GM12878 (cell line): ENCODE measurements around the gene CTNNA2. TPM values are rescaled to one million over a fixed set of nuclear protein-coding genes. Genes with fewer than 3 reads are reported as not detected.

Experiments
- ATAC-seq: fragments of 200-7000 bp; cut with Tn5 transposase; 3 replicates; pipeline ENCODE4 v1.9.1; 2020; ENCODE audit warnings: mild to moderate bottlenecking, moderate library complexity
- BruUV-seq: library from RNA; stranded (reverse); fragments of 400-500 nt; replicated peaks from 2 replicates; lab custom pipeline; 2021; lab: Mats Ljungman, UMichigan
- CTCF ChIA-PET: fragments of 300-600 bp; sonication (Branson Sonifier 250); formaldehyde crosslinking; extraction: SDS; loops from one replicate; lab custom pipeline; 2021; ENCODE audit warnings: inconsistent platforms; lab: Yijun Ruan, JAX
- POLR2A ChIA-PET: fragments of 350-600 bp; formaldehyde crosslinking; extraction: SDS; loops from one replicate; lab custom pipeline; 2021; ENCODE audit warnings: inconsistent platforms; lab: Charles Lee
- RAD21 ChIA-PET: fragments of 300-600 bp; sonication (Branson Sonifier 250); formaldehyde crosslinking; loops from one replicate; lab custom pipeline; 2023; ENCODE audit warnings: antibody characterized with exemption; ENCODE audit not compliant: unreplicated experiment; lab: Charles Lee
- SMC1A ChIA-PET: fragments of 300-600 bp; sonication (Branson Sonifier 250); formaldehyde crosslinking; loops from one replicate; lab custom pipeline; 2023; ENCODE audit not compliant: unreplicated experiment, uncharacterized antibody; lab: Charles Lee
- DNase-seq: peaks from one replicate; pipeline ENCODE4 v3.0.0-alpha.2; 2011; ENCODE audit warnings: low read depth, low spot score
- FAIRE-seq: peaks from 3 replicates; lab custom pipeline; 2011; peaks lifted over from hg19 to GRCh38; lab: Jason Lieb, UNC
- H2AFZ ChIP-seq: 2 replicates; pipeline ENCODE4 v1.6.0; 2011; ENCODE audit warnings: low read depth, low read length, control low read depth; ENCODE audit not compliant: control insufficient read depth
- H3K27ac ChIP-seq: 2 replicates; pipeline ENCODE4 v1.5.1; 2011; ENCODE audit warnings: control low read depth; ENCODE audit not compliant: control insufficient read depth, insufficient read depth
- H3K27me3 ChIP-seq, 2 experiments: replicated peaks in 1 of 2; 2 replicates each; pipeline versions ENCODE4 v1.6.0 to v1.6.1; 2011; ENCODE audit warnings: low read length in 1 of 2; ENCODE audit not compliant: control insufficient read depth in 2 of 2, insufficient read depth in 2 of 2
- H3K36me3 ChIP-seq, 2 experiments: 2 replicates each; pipeline ENCODE4 v1.5.1; 2011; ENCODE audit warnings: low read length in 1 of 2; ENCODE audit not compliant: control insufficient read depth in 2 of 2, insufficient read depth in 2 of 2
- H3K4me1 ChIP-seq: 2 replicates; pipeline ENCODE4 v1.6.1; 2011; ENCODE audit warnings: mild to moderate bottlenecking, low read length, moderate library complexity, mixed read lengths; ENCODE audit not compliant: control insufficient read depth, insufficient read depth
- H3K4me2 ChIP-seq: 2 replicates; pipeline ENCODE4 v1.6.0; 2011; ENCODE audit warnings: control low read depth; ENCODE audit not compliant: control insufficient read depth, insufficient read depth
- H3K4me3 ChIP-seq: fragments of 200-600 bp; sonication (generic); 2 replicates; pipeline ENCODE4 v1.5.1; 2016
- H3K79me2 ChIP-seq: 2 replicates; pipeline ENCODE4 v1.6.0; 2011; ENCODE audit warnings: low read length; ENCODE audit not compliant: control insufficient read depth, insufficient read depth
- H3K9ac ChIP-seq: 2 replicates; pipeline ENCODE4 v1.8.0; 2011; ENCODE audit warnings: low read length, control low read depth, mixed read lengths; ENCODE audit not compliant: control insufficient read depth, insufficient read depth
- H3K9me3 ChIP-seq: replicated peaks from 3 replicates; pipeline ENCODE4 v1.5.1; 2011; ENCODE audit warnings: mild to moderate bottlenecking, low read length; ENCODE audit not compliant: control insufficient read depth, insufficient read depth
- H4K20me1 ChIP-seq: 2 replicates; pipeline ENCODE4 v1.6.0; 2011; ENCODE audit not compliant: control insufficient read depth, insufficient read depth
- BHLHE40 ChIP-seq, 2 experiments: fragments of 450-650 bp in 1 of 2; IDR thresholded peaks; 2 replicates each; pipeline ENCODE4 v1.6.1; 2011 to 2017; ENCODE audit warnings: low read depth in 2 of 2, borderline replicate concordance in 1 of 2, improper control_type of control experiment in 1 of 2, low read length in 1 of 2, mild to moderate bottlenecking in 1 of 2
- EGR1 ChIP-seq, 2 experiments: IDR thresholded peaks; 1 replicate in 1 of 2; 2 replicates in 1 of 2; pipeline ENCODE4 v1.6.1; 2011 to 2012; ENCODE audit warnings: low read depth in 2 of 2, low read length in 2 of 2, borderline replicate concordance in 1 of 2, mild to moderate bottlenecking in 1 of 2, moderate library complexity in 1 of 2
- IRF4 ChIP-seq: IDR thresholded peaks from 2 replicates; pipeline ENCODE4 v1.6.1; 2011; ENCODE audit warnings: low read depth, low read length
- KDM1A ChIP-seq: fragments of 200-600 bp; sonication (generic); IDR thresholded peaks from 2 replicates; pipeline ENCODE4 v1.6.1; 2016; ENCODE audit warnings: borderline replicate concordance
- NR2F1 ChIP-seq: fragments of 450-650 bp; conservative IDR thresholded peaks from 2 replicates; pipeline ENCODE4 v1.6.1; 2017; ENCODE audit warnings: mild to moderate bottlenecking
- POLR2AphosphoS2 ChIP-seq: IDR thresholded peaks from 2 replicates; pipeline ENCODE4 v1.6.1; 2011; ENCODE audit warnings: low read depth, mild to moderate bottlenecking, low read length, improper control_type of control experiment, moderate library complexity
- SREBF1 ChIP-seq: IDR thresholded peaks from 2 replicates; pipeline ENCODE4 v1.6.1; 2012; ENCODE audit warnings: mild to moderate bottlenecking, low read length
- STAT3 ChIP-seq: IDR thresholded peaks from 2 replicates; pipeline ENCODE4 v1.6.1; 2011; ENCODE audit warnings: low read depth, low read length, improper control_type of control experiment
- YY1 ChIP-seq: IDR thresholded peaks from 2 replicates; pipeline ENCODE4 v1.6.1; 2011; ENCODE audit warnings: low read depth, mild to moderate bottlenecking, low read length
- WGBS: methylation state at CpG from one replicate; pipeline ENCODE4 v1.1.6; 2016; ENCODE audit warnings: low lambda C conversion rate; ENCODE audit not compliant: insufficient replicate concordance, insufficient coverage; ENCODE audit errors: missing lambda C conversion rate; 5-methylcytosine and 5-hydroxymethylcytosine counted together
- in situ Hi-C: fragments of 300-500 bp; cut with MboI; formaldehyde crosslinking; loops from 9 replicates; pipeline ENCODE4 v1.14.3; 2018; ENCODE audit warnings: mixed read lengths
- intact Hi-C: fragments of 100-400 bp; cut with micrococcal nuclease; formaldehyde crosslinking; loops from one replicate; pipeline ENCODE4 v1.14.2; 2022; ENCODE audit not compliant: unreplicated experiment
- polyA plus RNA-seq, 11 experiments: library from polyadenylated mRNA; depleted of rRNA in 4 of 11; unstranded in 6 of 11; stranded (reverse) in 5 of 11; fragments of >200 nt; fragmentation: Nextera tagmentation in 4 of 11; fragmentation: Illumina TruSeq in 1 of 11; extraction: Ambion mirVana in 4 of 11; extraction: Trizol in 1 of 11; gene quantifications; 1 replicate in 1 of 11; 2 replicates in 10 of 11; pipeline versions ENCODE4 v1.2.1 to v1.2.3, GENCODE V29; 2011 to 2016; ENCODE audit warnings: inconsistent platforms in 2 of 11, missing spikeins in 2 of 11, low read depth in 1 of 11
- total RNA-seq, 4 experiments: library from RNA; depleted of rRNA in 3 of 4; stranded (reverse); fragments of >200 nt in 3 of 4; fragmentation: Illumina TruSeq in 1 of 4; extraction: Trizol in 1 of 4; gene quantifications; 2 replicates each; pipeline versions ENCODE4 v1.2.1 to v1.2.3, GENCODE V29; 2013 to 2021
- TF ChIP-seq, protein P1 (sequence below): IDR thresholded peaks from 2 replicates; pipeline ENCODE4 v1.6.1; 2012; ENCODE audit warnings: mild to moderate bottlenecking, low read depth, low read length
- TF ChIP-seq, protein P2 (sequence below): fragments of 450-650 bp; IDR thresholded peaks from 2 replicates; pipeline ENCODE4 v1.6.1; 2018; ENCODE audit warnings: mild to moderate bottlenecking, low read depth, moderate library complexity; ENCODE audit not compliant: partially characterized antibody
- TF ChIP-seq, protein P3 (sequence below): fragments of 450-650 bp; IDR thresholded peaks from 2 replicates; pipeline ENCODE4 v1.6.1; 2016; ENCODE audit warnings: mild to moderate bottlenecking

CTNNA2 gene
- total and polyA plus RNA-seq, 10 of the 15 experiments (the other 5 are each of a cell fraction or from before 2014, with no cell fraction given): 2.4 to 36.2 (median 6.6) TPM

DNA sequence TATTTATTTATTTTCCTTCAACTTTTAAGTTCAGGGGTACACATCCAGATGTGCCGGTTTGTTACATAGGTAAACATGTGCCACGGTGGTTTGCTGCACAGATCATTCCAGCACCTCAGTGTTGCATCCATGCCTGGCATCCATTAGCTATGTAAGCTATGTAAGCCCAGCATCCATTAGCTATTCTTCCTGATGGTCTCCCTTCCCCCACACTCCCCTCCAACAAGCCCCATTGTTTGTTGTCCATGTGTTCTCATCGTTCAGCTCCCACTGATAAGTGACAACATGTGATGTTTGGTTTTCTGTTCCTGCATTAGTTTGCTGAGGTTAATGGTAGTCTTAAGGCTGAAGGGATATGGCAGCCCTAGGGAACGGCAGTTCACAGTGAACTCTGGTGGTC, 203.4 kb downstream of the CTNNA2 start (continued):
- TF ChIP-seq, protein P1, sequence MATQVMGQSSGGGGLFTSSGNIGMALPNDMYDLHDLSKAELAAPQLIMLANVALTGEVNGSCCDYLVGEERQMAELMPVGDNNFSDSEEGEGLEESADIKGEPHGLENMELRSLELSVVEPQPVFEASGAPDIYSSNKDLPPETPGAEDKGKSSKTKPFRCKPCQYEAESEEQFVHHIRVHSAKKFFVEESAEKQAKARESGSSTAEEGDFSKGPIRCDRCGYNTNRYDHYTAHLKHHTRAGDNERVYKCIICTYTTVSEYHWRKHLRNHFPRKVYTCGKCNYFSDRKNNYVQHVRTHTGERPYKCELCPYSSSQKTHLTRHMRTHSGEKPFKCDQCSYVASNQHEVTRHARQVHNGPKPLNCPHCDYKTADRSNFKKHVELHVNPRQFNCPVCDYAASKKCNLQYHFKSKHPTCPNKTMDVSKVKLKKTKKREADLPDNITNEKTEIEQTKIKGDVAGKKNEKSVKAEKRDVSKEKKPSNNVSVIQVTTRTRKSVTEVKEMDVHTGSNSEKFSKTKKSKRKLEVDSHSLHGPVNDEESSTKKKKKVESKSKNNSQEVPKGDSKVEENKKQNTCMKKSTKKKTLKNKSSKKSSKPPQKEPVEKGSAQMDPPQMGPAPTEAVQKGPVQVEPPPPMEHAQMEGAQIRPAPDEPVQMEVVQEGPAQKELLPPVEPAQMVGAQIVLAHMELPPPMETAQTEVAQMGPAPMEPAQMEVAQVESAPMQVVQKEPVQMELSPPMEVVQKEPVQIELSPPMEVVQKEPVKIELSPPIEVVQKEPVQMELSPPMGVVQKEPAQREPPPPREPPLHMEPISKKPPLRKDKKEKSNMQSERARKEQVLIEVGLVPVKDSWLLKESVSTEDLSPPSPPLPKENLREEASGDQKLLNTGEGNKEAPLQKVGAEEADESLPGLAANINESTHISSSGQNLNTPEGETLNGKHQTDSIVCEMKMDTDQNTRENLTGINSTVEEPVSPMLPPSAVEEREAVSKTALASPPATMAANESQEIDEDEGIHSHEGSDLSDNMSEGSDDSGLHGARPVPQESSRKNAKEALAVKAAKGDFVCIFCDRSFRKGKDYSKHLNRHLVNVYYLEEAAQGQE: no peak
- TF ChIP-seq, protein P2, sequence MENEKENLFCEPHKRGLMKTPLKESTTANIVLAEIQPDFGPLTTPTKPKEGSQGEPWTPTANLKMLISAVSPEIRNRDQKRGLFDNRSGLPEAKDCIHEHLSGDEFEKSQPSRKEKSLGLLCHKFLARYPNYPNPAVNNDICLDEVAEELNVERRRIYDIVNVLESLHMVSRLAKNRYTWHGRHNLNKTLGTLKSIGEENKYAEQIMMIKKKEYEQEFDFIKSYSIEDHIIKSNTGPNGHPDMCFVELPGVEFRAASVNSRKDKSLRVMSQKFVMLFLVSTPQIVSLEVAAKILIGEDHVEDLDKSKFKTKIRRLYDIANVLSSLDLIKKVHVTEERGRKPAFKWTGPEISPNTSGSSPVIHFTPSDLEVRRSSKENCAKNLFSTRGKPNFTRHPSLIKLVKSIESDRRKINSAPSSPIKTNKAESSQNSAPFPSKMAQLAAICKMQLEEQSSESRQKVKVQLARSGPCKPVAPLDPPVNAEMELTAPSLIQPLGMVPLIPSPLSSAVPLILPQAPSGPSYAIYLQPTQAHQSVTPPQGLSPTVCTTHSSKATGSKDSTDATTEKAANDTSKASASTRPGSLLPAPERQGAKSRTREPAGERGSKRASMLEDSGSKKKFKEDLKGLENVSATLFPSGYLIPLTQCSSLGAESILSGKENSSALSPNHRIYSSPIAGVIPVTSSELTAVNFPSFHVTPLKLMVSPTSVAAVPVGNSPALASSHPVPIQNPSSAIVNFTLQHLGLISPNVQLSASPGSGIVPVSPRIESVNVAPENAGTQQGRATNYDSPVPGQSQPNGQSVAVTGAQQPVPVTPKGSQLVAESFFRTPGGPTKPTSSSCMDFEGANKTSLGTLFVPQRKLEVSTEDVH: no peak
- no peak for TF ChIP-seq IRF4

DNA sequence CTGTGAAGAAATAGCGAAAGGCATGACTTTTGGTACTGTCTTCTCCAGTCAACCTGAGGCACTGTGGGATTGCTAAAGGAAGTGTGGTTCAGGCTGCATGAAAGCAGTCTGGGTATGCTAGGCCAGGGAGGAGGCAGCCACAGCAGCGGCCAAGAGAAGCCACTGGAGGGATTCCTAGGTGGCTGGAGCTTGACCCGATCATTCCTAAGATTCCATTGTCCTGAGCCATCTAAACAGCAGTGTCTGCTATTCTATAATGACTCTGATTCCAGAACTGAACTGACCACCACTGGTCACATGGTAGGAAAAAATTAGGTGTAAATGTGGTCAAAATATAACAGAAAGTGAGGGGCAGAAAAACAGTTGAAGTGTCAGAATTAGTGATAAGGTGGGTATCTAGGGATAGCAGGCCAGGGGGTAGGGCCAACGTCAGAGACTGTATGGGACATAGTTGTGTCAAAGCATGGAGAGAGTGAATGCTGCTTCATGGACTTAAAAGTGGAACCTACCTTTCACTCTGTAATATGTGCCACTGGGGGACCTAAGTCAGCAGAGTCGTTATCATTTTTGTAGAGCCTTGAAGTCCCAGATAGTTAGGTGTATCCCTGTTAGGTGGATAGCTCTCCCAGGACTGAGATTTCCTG, 204.6 kb downstream of the CTNNA2 start:
- Histone ChIP-seq H3K36me3 (no peaks in the 10 kb centered on the region), H3K27me3 (no peaks in the 10 kb centered on the region), H3K4me3 (no peak overlapping the region), H4K20me1 (no peaks in the 10 kb centered on the region), H3K4me2 (no peak overlapping the region), H2AFZ (no peak overlapping the region), H3K9me3 (no peaks in the 10 kb centered on the region), H3K27ac (no peak overlapping the region), H3K79me2 (no peaks in the 10 kb centered on the region), H3K4me1 (no peaks in the 10 kb centered on the region), H3K9ac (no peak overlapping the region)
- ChIA-PET RAD21 (no interaction called here), CTCF (no interaction called here), SMC1A (no interaction called here), POLR2A (no interaction called here)
- in situ Hi-C loops: no loop called here
- ATAC-seq (no peak), DNase-seq (no peak), FAIRE-seq (no peak)
- WGBS: 17% methylated on average over 5 of the region's 5 CpGs
- no TSS peak for BruUV-seq
- intact Hi-C loops: no loop called here
- no peak for TF ChIP-seq SREBF1
- no peak for TF ChIP-seq BHLHE40 (IDR thresholded peaks at IDR 0.05; ENCODE audit: borderline replicate concordance in 1 of 2, low read depth in 2 of 2, low read length in 1 of 2)
- TF ChIP-seq KDM1A: no peak
- TF ChIP-seq, protein P3, sequence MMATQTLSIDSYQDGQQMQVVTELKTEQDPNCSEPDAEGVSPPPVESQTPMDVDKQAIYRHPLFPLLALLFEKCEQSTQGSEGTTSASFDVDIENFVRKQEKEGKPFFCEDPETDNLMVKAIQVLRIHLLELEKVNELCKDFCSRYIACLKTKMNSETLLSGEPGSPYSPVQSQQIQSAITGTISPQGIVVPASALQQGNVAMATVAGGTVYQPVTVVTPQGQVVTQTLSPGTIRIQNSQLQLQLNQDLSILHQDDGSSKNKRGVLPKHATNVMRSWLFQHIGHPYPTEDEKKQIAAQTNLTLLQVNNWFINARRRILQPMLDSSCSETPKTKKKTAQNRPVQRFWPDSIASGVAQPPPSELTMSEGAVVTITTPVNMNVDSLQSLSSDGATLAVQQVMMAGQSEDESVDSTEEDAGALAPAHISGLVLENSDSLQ: no peak
- no peak for TF ChIP-seq STAT3
- TF ChIP-seq YY1: no peak
- TF ChIP-seq NR2F1: no peak
- no peak for TF ChIP-seq EGR1 (IDR thresholded peaks at IDR 0.05; ENCODE audit: borderline replicate concordance in 1 of 2, low read depth in 2 of 2, low read length in 2 of 2)
- no peak for TF ChIP-seq POLR2AphosphoS2
